Kidney epithelial cell (primary cell): Measurements from ENCODE around the gene AMN. TPM values are rescaled to one million over a fixed set of nuclear protein-coding genes. Genes with fewer than 3 reads are reported as not detected.

Source experiments
- DNase-seq: peaks from one replicate; pipeline ENCODE4 v3.0.0-alpha.2; 2010; ENCODE audit warnings: low read depth
- H3K27me3 ChIP-seq: 2 replicates; pipeline ENCODE4 v1.6.0; 2011; ENCODE audit warnings: low read length; ENCODE audit not compliant: control insufficient read depth, insufficient read depth
- H3K36me3 ChIP-seq: 2 replicates; pipeline ENCODE4 v1.5.1; 2011; ENCODE audit warnings: low read length; ENCODE audit not compliant: control insufficient read depth, insufficient read depth
- H3K4me3 ChIP-seq: 2 replicates; pipeline ENCODE4 v1.5.1; 2011; ENCODE audit warnings: low read depth, mild to moderate bottlenecking, control low read depth, low read length
- CTCF ChIP-seq: IDR thresholded peaks from 2 replicates; pipeline ENCODE4 v1.5.1; 2011; ENCODE audit warnings: mild to moderate bottlenecking, moderate library complexity, low read length, control low read depth, inconsistent platforms; ENCODE audit not compliant: insufficient read depth, poor library complexity, severe bottlenecking
- total RNA-seq: library from RNA; depleted of rRNA; stranded (reverse); fragments of >200 nt; gene quantifications from 2 replicates; pipeline ENCODE4 v1.2.3, GENCODE V29; 2015

AMN gene
- total RNA-seq, 1 donor from 2014 or later: 0.54 TPM

GRCh38 chr14:102965971-102966655, 43.6 kb downstream of the AMN start:
- DNase-seq: no peak
- peaks cover 3% of the 10 kb centered on the region for H3K36me3 ChIP-seq
- no peak overlapping the region for H3K4me3 ChIP-seq
- no peak for TF ChIP-seq CTCF
- H3K27me3 ChIP-seq: no peaks in the 10 kb centered on the region

- TF ChIP-seq CTCF: no peak
- no peak for DNase-seq
- peaks cover 3% of the 10 kb centered on the region for H3K36me3 ChIP-seq
- H3K4me3 ChIP-seq: no peak overlapping the region
- no peaks in the 10 kb centered on the region for H3K27me3 ChIP-seq
Measured at GRCh38 chr14:102966681-102967505, 44.4 kb downstream of the AMN start.

- Histone ChIP-seq H3K4me3 (no peak overlapping the region), H3K27me3 (no peaks in the 10 kb centered on the region), H3K36me3 (peaks cover 1% of the 10 kb centered on the region)
- no peak for TF ChIP-seq CTCF
- no peak for DNase-seq
Measured at GRCh38 chr14:102967506-102967795, 45.0 kb downstream of the AMN start.

- H3K4me3 ChIP-seq: no peak overlapping the region
- peaks cover 1% of the 10 kb centered on the region for H3K36me3 ChIP-seq
- DNase-seq: no peak
- TF ChIP-seq CTCF: no peak
- no peaks in the 10 kb centered on the region for H3K27me3 ChIP-seq
Measured at GRCh38 chr14:102968306-102968705, 45.8 kb downstream of the AMN start.

GRCh38 chr14:102969060-102969791, 46.8 kb downstream of the AMN start:
- peaks cover 1% of the 10 kb centered on the region for H3K36me3 ChIP-seq
- no peak overlapping the region for H3K4me3 ChIP-seq
- H3K27me3 ChIP-seq: no peaks in the 10 kb centered on the region
- no peak for DNase-seq
- TF ChIP-seq CTCF: no peak
